Femur (tissue), 1 donor: ENCODE data around the gene TMEM63A.
"Not testable (repeated sequence)": the region's sequence is repeated elsewhere in the genome, so short reads cannot be mapped to it uniquely, and the experiment has no call there.

Source experiments
- DNase-seq: peaks from one replicate; pipeline ENCODE4 v3.0.0-alpha.2; 2017

The TMEM63A gene

GRCh38 chr1:225908013-225908640, 25.9 kb upstream of the TMEM63A start:
- no peak for DNase-seq

GRCh38 chr1:225907341-225907740, 25.2 kb upstream of the TMEM63A start:
- no peak for DNase-seq

DNA sequence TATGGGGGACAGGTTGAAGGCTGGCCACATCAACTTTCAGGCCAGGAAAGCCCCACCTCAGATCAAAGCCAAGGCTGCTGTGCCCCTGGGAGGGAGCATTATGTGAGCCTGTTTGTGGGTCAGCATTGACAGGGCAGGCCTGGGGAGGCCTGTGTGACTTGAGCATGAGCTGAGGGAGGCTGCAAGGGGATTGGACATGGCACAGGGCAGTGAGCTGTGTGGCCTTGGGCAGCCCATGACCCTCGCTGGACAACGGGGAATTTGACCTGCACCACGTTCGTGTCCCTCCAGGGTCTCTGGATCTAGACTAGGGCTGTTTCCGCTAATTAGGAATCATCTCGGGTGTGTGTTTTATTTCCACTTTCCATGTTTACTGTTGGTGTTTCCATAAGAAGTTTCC, 24.3 kb upstream of the TMEM63A start:
- DNase-seq, result no peak

DNA sequence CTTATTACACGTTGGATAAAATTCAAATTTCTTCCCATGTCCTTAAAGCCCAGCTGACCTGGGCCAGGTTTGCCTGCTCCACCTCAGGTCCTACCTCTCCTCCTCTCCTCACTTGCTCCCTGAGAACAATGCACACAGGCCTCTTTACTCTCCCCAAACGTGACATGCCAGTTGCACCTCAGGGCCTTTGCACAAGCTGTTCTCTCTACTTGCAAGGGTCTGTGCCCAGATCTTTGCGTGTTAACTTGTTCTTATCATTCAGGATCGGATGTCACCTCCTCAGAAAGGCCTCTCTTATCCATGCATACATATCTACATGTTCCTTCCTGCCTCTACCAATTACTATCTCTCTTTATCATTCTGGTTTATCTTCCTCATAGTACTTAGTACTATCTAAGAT, 21.4 kb upstream of the TMEM63A start:
- no peak for DNase-seq

DNA sequence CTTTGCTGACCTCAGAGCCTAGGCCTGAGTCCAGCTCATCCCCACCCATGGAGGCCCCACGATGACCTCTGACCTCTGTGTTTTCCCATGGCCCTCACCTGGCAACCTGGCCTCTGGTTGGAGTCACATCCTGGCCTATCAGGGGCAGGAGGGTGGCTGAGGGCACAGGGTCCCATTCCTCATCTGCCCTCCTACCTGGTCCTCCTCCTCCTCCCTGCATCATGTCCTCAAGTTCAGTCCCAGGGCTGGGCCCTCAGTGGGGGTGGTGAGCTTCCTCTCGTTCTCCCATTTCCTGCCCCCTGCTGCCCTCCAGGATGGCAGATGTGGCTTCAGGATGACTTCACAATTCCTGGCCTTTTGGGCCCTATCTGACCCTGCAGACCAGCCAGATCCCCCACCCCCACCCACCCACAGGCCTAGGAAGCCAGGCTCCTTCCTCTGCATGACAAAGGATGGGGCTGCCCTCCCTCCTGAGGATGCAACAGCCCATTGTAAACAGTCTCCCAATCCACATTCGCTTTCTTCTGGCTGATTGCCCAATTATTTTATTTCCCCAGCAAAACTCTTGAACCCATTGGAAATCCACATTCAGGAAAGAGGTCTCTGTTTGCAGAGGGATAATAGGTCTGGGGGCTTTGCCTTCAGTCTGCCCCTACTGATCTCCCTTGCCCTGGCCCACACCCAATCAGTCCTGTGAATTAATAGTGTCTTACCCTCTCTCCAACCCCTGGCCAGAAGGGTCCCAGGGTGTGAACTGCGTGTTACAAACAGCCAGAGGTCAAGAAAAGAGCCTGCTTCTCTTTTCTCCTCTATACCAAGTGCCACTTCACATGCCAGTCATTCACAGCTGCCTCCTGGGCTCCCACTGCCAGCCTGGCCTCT, 17.1 kb upstream of the TMEM63A start:
- no peak for DNase-seq

- DNase-seq, result no peak
Observed at GRCh38 chr1:225897595-225898514, 15.7 kb upstream of the TMEM63A start.

DNA sequence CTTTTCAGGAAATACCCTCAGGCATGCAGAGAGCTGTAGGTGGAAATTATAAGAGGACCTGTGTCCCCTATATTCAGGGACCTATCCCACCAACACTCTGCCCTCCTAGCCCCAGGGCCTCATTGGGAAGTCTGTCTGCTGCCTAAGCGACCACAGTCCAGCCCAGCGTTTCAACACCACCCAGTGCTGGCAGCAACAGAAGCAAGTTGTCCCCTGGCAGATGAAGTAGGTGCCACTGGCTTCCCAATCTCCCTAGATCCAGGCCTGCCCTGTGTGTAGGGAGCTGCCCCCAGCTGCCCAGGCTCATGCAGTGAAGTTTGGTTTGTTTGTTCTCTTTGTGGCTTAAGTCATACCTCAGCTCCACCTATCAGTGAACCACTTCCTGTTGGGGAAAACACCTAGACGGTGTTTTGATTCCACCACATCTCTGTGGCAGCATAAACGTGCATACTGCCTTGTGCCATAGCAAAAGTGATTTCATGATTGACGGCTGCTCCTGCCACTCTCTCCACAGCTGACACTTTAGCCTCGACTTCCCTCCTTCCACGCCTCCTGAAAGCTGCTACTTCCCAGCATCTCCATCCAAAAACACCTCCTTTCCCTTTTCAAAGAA, 14.9 kb upstream of the TMEM63A start:
- no peak for DNase-seq

DNA sequence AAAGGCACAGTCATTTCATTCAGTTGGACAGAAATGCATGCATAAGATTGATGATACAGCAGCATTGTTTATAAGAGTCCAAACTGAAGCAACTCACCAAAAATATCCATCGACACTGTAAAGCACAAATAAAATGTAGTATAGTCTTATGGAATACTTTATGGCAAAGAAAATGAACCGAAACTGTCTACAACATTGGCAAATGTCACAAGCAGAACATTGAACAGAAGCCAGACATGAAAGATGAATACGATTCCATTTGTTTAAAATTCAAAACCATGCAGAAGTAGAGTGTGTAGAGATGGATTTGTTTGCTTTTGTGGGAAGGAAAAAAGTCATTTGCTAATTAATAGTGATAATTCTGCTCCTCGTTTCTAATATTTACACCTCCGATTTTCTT, 14.3 kb upstream of the TMEM63A start:
- no peak for DNase-seq

- DNase-seq, result no peak
Observed at GRCh38 chr1:225892307-225892706, 10.1 kb upstream of the TMEM63A start.

GRCh38 chr1:225891229-225891972, 9.2 kb upstream of the TMEM63A start:
- no peak for DNase-seq

- DNase-seq, result no peak
Observed at GRCh38 chr1:225890346-225891228, 8.4 kb upstream of the TMEM63A start.

- no peak for DNase-seq
Observed at GRCh38 chr1:225889743-225890142, 7.6 kb upstream of the TMEM63A start.

- peak; percentile 52 for DNase-seq
Observed at GRCh38 chr1:225888898-225889601, 6.9 kb upstream of the TMEM63A start, which contains the start of gene LEFTY1. Gene LEFTY1, minus strand, starts transcription at chr1:225889146. Its CDS starts 80 bp downstream, at chr1:225889066.

DNA sequence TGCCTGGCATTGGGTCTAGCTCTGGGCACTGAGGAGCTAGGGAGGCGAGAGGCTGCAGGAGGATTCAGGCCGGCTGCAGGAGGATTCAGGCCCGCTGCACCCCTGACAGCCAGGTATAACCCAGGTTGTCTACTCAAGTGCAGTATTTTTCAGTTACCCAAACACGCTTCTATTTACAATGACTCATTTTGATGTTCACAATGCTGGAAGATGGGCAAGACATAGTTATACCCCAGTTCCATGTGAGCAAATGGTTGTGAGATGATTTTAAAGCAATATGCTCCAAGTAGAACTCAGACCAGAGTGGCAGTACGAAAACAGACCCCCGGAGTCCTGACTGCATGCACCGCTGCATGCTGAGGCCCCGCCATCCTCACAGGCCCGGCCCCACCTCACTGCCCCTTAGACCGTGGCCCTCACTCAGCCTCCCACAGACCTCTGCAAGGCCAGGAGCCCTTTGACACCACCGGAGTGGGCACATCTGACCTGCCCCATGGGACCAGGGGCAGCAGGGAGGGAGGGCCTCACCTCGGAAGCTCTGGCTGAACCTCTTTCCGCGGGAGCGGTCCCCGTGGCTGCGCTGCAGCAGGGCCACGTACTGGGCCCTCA, 6.2 kb upstream of the TMEM63A start:
- DNase-seq, result no peak

DNA sequence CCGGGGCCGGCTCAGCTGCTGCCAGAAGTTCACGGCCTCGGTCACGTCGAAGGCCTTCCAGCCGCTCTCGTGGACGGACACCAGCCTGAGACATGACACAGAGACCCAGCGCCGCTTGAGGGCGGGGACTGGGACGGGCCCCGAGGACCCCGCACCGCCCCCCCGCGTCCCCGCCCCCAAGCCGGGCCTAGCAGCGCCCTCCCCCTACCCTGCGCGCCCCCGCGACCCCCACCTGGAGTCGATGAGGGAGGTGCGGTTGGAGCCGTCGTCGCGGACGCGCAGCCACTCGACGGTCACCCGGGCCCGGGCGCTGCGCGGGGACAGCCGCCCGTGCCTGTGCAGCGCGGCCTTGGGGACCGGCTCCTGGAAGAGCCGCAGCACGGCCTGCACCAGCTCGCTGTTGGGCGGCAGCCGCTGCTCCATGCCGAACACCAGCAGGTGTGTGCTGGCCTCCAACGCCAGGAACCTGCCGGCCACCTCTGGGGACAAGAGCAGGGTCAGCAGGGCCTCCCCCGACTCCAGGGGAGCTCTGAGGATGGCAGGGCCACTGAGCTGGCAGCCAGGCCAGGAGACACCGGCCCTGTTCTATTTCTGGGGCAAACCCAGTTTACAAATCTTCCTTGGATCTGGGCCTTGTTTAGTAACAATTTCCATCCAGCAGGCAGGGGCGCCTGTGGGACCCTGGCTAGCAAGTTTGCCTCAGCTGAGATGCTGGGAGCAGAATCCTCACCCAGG, 5.5 kb upstream of the TMEM63A start:
- not testable (repeated sequence) for DNase-seq

DNA sequence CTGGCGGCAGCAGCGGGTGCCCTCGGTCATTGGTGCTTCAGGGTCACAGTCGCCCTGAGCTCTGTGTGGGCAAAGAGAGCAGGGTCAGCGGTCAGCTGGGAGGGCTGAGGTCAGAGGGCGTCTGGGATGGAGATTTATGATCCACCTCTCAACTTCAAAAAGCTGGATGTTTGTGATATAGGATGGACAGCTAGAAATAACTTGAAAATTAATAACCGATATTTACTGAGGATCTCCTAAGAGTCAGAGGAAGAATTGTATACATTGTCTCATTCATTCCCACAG, 4.8 kb upstream of the TMEM63A start:
- DNase-seq, result no peak

DNA sequence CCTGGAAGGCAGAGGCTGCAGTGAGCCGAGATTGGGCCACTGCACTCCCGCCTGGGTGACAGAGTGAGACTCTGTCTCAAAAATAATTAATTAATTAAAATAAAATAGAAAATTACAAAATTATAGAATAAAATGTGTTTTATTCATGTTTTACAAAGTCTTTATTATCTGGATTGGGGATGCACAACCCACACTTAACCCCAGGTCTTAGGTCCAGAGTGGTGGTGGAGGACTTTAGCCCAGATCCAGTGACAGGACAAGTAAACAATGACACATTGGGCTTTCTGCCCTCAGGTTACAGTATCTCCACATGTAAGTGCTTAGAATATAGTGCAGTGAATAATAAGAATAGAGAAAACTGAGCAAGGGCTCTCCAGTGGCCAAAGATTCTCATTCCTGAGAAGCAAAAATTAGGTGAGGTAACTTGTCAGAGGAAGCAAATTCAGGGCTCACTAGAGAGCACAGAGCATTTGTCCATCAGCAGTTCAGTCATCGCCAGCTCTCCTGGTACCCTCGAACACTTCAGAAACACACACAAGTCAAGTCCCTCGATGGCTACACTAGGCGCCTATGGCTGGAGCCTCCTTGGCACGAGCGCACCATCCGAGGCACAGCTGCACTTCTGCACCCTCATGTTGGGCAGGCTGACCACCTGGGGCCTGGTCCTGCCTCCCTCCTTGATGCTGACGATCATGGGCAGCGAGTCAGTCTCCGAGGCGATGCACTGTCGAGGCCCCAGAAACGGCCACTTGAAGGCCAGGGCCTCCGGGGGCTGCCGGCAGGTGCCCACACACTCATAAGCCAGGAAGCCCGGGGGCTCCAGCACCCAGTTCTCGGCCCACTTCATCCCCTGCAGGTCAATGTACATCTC, 4.2 kb upstream of the TMEM63A start:
- DNase-seq, result no peak

- no peak for DNase-seq
Observed at GRCh38 chr1:225885336-225885735, 3.2 kb upstream of the TMEM63A start.
